SW 1271 (cell line): ENCODE results near the gene RMC1.
"Not testable (repeated sequence)": the region's sequence is repeated elsewhere in the genome, so short reads cannot be mapped to it uniquely, and the experiment has no call there.

Experiments
- DNase-seq, 2 experiments: peaks; one replicate each; lab custom pipeline; 2025; lab: John Stamatoyannopoulos, UW

Gene RMC1

GRCh38 chr18:23563377-23564043 is 60.2 kb downstream of the RMC1 start:
- DNase-seq, result no peak

- no peak for DNase-seq
Observed at GRCh38 chr18:23565916-23566547, 62.7 kb downstream of the RMC1 start.

DNA sequence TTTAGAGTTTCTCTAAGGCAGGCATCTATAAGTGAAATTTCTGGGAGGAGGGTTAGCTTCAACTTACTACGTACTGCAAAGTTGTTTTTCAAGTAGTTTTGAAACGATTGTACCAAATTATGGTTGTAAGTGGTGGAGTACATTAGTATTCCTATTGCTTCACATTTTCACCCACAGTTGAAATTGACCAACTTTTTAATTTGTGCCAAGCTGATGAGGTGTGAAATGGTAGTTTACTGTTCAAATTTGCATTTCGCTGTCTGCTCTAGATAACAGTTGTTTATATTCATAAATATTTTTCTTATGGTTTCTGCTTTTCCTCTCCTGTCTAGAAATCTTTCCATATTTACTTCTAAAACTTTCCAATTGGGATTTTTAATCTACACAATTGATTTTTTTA is 64.4 kb downstream of the RMC1 start:
- no peak for DNase-seq

GRCh38 chr18:23568281-23569138 is 65.2 kb downstream of the RMC1 start:
- DNase-seq, result no peak

DNA sequence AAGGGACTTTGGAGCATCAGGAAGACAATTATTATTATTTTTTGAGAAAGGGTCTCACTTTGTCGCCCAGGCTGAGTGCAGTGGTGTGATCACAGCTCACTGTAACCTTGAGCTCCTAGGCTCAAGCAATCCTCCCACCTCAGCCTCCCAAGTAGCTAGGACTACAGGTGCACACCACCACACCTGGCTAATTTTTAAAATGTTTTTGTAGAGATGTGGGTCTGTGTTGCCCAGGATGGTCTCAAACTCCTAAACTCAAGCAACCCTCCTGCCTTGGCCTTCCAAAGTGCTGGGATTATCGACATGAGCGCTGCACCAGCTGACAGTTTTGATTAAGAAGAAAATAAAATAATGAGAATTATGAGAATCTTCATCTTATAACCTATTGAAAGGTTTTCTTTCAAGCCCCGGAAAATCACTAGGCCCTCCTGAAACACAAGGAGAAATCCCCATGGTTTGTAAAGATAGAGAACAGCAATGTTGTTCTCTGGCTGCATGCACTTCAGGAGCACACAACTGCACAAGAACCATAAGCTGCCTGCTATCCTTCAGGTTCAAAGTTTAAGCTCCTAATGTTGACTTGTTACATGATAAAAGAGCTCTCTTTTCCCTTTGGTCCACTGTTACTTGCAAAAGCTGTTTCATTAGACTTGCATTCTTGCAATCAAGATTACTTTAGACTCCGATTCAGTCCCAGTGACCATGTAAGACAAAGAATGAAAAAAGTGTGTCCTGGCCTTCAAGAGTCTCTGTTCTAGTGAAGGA is 66.2 kb downstream of the RMC1 start:
- no peak for DNase-seq

- no peak for DNase-seq
Observed at GRCh38 chr18:23570912-23571504, 67.7 kb downstream of the RMC1 start.

DNA sequence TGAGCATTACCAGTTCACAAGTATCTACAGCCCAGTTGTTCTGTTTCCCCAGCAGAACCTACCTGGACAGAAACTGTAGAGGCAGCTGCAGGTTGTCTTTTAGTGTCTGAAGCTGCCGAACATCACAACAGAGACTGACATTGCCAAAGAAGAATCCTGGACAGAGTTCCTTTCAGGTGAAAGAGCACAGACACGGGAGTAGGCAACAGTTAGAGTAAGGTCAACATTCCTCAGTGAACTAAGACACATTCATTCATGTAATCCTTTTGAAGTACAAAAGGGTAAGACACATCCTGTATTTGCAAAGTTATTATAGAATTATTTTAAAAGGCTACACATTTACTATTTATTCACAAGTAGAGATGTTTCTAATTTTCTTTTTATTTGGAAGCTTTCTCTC is 68.7 kb downstream of the RMC1 start:
- DNase-seq, result no peak

GRCh38 chr18:23572570-23572969 is 69.3 kb downstream of the RMC1 start:
- DNase-seq, result no peak

- no peak for DNase-seq
Observed at GRCh38 chr18:23573020-23573419, 69.7 kb downstream of the RMC1 start.

GRCh38 chr18:23573626-23574431 is 70.5 kb downstream of the RMC1 start:
- no peak for DNase-seq

DNA sequence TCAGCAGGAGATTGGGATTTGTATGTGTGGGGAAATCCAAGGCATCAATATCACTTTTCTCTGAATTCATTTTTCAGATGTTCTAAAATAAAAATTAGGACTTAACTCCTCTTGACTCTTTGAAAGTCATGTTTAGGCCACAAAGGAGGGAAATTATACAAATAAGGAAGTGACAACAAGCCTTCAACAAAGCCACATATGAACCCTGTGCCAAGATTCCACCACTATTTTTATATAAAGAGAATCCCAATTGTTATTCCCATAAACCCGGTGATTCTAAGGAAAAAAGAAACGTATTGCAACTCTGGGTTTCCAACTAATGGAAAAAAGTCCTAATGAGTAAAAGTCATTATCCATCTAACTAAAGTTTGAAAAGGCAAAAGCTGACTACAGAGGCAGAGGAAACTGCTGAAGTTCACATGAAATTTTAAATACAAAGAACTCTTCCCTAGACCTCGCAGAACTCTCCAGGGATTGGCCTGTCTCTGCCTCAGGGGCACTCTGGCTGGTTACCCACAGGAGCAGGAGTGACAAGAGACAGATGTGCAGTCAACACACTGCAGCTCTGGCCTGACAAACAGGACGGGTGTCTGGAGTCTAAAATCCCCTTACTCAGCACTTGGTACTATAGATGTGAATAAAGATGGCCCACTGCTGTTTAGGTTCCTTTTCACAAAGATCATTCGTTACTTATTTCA is 71.4 kb downstream of the RMC1 start:
- DNase-seq, result no peak

DNA sequence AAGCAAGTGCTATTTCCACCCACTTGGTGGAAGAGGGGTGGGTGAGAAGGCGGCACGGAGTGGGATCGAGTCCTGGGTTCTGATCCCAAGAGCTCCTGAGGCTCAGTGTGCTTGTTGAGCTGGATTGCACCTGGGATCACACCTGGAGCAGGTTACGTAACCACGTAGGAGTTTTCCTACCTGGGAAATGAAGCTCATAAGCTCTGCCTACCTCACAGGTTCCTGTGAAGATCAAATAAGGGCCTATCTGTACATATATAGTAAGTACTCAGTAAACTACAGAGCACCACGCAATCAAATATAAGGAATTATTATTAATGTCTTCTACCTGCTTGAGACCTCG is 72.0 kb downstream of the RMC1 start:
- DNase-seq, result no peak

GRCh38 chr18:23577521-23577920 is 74.2 kb downstream of the RMC1 start:
- DNase-seq, result not testable (repeated sequence)

- DNase-seq, result no peak
Observed at GRCh38 chr18:23578067-23578701, 74.9 kb downstream of the RMC1 start.

DNA sequence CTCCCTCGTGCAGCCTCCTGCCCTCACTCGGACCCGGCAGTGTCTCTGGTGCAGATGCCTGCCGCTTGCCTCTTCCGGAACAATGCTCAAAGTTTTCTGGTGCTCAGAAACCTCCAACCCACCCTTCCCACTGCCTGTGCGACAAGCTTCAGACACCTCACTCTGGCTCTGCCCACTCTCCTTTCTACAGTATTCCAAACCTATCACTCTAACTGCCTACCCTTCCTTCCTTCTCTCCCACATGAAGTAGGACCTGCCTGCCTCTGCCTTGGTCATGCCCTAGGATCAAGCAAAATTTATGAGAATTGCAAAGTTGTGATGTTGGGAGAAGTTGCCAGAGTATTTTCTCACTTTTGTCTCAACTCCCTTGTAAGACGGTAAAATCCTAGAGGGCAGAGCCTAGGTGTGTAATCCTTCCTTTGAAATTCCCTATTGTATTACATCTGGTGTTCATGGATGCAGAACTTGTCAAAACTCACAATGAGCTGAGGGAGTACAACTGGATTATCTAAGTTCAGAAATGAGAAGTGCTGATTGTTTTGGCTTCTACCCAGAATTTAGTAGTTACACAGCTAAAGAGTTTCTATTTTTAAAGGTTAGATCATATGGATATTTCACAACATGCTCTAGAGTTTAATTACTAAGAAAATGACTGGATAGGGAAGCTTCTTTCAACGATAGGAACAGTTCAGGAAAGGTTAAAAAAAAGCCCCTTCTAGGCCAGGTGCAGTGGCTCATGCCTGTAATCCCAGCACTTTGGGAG is 75.8 kb downstream of the RMC1 start:
- DNase-seq, result no peak

DNA sequence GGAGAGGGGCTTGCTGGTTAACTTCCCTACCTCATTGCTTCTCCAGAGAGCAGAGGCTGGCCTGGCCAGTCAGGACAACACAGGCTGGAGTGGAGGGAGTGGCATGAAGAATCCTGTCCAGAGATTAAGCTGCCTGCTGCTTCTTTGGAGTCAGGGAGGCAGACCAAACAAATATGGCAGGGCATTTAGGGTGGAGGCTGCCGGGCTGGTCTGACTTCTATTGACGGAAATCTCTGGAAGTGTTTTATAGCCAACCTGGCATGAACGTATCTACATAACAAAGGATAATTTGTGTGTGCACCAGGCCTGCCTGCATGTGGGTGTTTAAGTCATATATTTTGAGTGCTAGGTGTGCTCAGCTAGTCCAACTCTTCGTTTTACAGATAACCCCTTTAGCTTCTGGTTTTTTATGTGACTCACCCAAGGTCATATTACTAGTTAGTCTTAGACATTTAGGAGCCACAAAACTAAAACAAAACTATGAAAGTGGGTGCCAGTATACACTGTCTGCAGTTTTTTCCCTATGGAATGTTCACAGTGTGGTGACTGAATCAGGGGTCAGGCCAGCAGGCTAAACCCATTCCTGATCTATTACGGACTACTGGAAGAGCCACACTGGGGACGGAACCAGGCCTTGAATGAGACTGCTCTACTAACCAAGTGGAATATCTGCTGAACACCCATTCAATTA is 77.5 kb downstream of the RMC1 start:
- DNase-seq, result no peak
